ENCODE measurements around the gene KRT15. TPM values are rescaled to one million over a fixed set of nuclear protein-coding genes. Genes with fewer than 3 reads are reported as not detected.

The KRT15 gene
- total RNA-seq, 6 experiments from 2014 or later = not detected

- H3K4me3 ChIP-seq = no peak overlapping the region
- DNase-seq (peak; percentile 67 to 79 (median 69)), ATAC-seq (peak; percentile 71 to 84 (median 76))
- H3K27me3 ChIP-seq = no peaks in the 10 kb centered on the region
- H3K27ac ChIP-seq = no peak overlapping the region
- no peak for TF ChIP-seq POLR2A (IDR thresholded peaks at IDR 0.05)
- TF ChIP-seq CTCF (IDR thresholded peaks at IDR 0.05) = peak; percentile 34 to 57 (median 38)
- no peaks in the 10 kb centered on the region for H3K4me1 ChIP-seq
- 38% methylated on average over 4 of the region's 12 CpGs for WGBS (ENCODE audit: insufficient coverage, low coverage, low lambda C conversion rate, missing lambda C conversion rate)
- H3K9me3 ChIP-seq = no peaks in the 10 kb centered on the region
- intact Hi-C loops (cut with DNase I) = no loop called here
- H3K36me3 ChIP-seq = no peaks in the 10 kb centered on the region
Measured at GRCh38 chr17:41496803-41497484, 21.7 kb downstream of the KRT15 start.

- no peak overlapping the region for H3K4me3 ChIP-seq
- H3K27me3 ChIP-seq = no peaks in the 10 kb centered on the region
- no peak for TF ChIP-seq POLR2A (IDR thresholded peaks at IDR 0.05)
- TF ChIP-seq CTCF (IDR thresholded peaks at IDR 0.05) = no peak
- no peak overlapping the region for H3K27ac ChIP-seq
- no peaks in the 10 kb centered on the region for H3K9me3 ChIP-seq
- 71% methylated on average over 1 of the region's 2 CpGs for WGBS (ENCODE audit: insufficient coverage, low coverage, low lambda C conversion rate, missing lambda C conversion rate)
- peak in 1 of 3 donors; percentile 16 for DNase-seq
- no peaks in the 10 kb centered on the region for H3K4me1 ChIP-seq
- ATAC-seq = no peak
- intact Hi-C loops (cut with DNase I) = no loop called here
- H3K36me3 ChIP-seq = no peaks in the 10 kb centered on the region
Measured at GRCh38 chr17:41494524-41494923, 24.2 kb downstream of the KRT15 start.

- ATAC-seq = peak in 1 of 4 donors; percentile 4
Measured at GRCh38 chr17:41492771-41493170, 25.9 kb downstream of the KRT15 start.

GRCh38 chr17:41492351-41492750, 26.3 kb downstream of the KRT15 start:
- Histone ChIP-seq H3K27me3 (no peaks in the 10 kb centered on the region), H3K9me3 (no peaks in the 10 kb centered on the region), H3K36me3 (no peaks in the 10 kb centered on the region), H3K4me1 (no peaks in the 10 kb centered on the region), H3K4me3 (no peak overlapping the region), H3K27ac (no peak overlapping the region)
- peak; percentile 34 to 55 (median 48) for ATAC-seq
- 12% methylated on average over 6 of the region's 6 CpGs for WGBS (ENCODE audit: insufficient coverage, low coverage, low lambda C conversion rate, missing lambda C conversion rate)
- DNase-seq = no peak
- intact Hi-C loops (cut with DNase I) = no loop called here
- TF ChIP-seq CTCF (IDR thresholded peaks at IDR 0.05) (no peak), POLR2A (IDR thresholded peaks at IDR 0.05) (no peak)

More at GRCh38 chr17:41492771-41493170, 25.9 kb downstream of the KRT15 start:
- Histone ChIP-seq H3K27ac (no peak overlapping the region), H3K4me1 (no peaks in the 10 kb centered on the region), H3K27me3 (no peaks in the 10 kb centered on the region), H3K4me3 (no peak overlapping the region), H3K9me3 (no peaks in the 10 kb centered on the region), H3K36me3 (no peaks in the 10 kb centered on the region)
- WGBS (ENCODE audit: insufficient coverage, low coverage, low lambda C conversion rate, missing lambda C conversion rate) = 0% methylated on average over 1 of the region's 4 CpGs
- TF ChIP-seq POLR2A (IDR thresholded peaks at IDR 0.05) (no peak), CTCF (IDR thresholded peaks at IDR 0.05) (no peak)
- intact Hi-C loops (cut with DNase I) = no loop called here
- no peak for DNase-seq

Measured in right lobe of liver (tissue), 6 donors.